Esophagus squamous epithelium (tissue), 4 donors: Measurements from ENCODE around the gene CETN2.

Source experiments
- CTCF ChIP-seq, 6 experiments: fragments of 450-650 bp in 4 of 6; fragments of 200-600 bp in 2 of 6; sonication (generic) in 2 of 6; IDR thresholded peaks; one replicate each; pipeline ENCODE4 v1.5.1; 2016 to 2019; ENCODE audit warnings: antibody characterized with exemption in 6 of 6, mild to moderate bottlenecking in 4 of 6, moderate library complexity in 4 of 6
- POLR2A ChIP-seq, 4 donors: fragments of 450-650 bp; IDR thresholded peaks; one replicate each; pipeline ENCODE4 v1.6.1; 2017; ENCODE audit warnings: antibody characterized with exemption in 4 of 4, mild to moderate bottlenecking in 4 of 4, moderate library complexity in 3 of 4

- no peak for TF ChIP-seq CTCF (IDR thresholded peaks at IDR 0.05)
- TF ChIP-seq POLR2A (IDR thresholded peaks at IDR 0.05), result no peak
Observed at GRCh38 chrX:152823657-152824056, 6.9 kb downstream of the CETN2 start.
